ENCODE data around the gene CCDC92. TPM values are rescaled to one million over a fixed set of nuclear protein-coding genes. Genes with fewer than 3 reads are reported as not detected.

CCDC92 gene
- total RNA-seq, 1 experiment from 2014 or later: 16.8 TPM

GRCh38 chr12:123939716-123940626, 32.7 kb downstream of the CCDC92 start:
- POLR2A ChIA-PET: no interaction called here
- H3K27me3 Mint-ChIP-seq (ENCODE audit: insufficient read depth, unreplicated experiment): no peaks in the 10 kb centered on the region
- BruUV-seq (replicated peaks): no TSS peak

GRCh38 chr12:123938679-123939480, 33.8 kb downstream of the CCDC92 start:
- DNase-seq: peak in 1 of 2 experiments; percentile 31
- Mint-ChIP-seq H3K36me3 (ENCODE audit: insufficient read depth, unreplicated experiment) (peaks cover 22% of the 10 kb centered on the region), H3K27me3 (ENCODE audit: insufficient read depth, unreplicated experiment) (no peaks in the 10 kb centered on the region), H3K4me3 (ENCODE audit: unreplicated experiment) (no peak overlapping the region), H3K9me3 (ENCODE audit: unreplicated experiment) (no peaks in the 10 kb centered on the region), H3K4me1 (ENCODE audit: low read depth, unreplicated experiment) (peaks cover 11% of the 10 kb centered on the region), H3K27ac (ENCODE audit: unreplicated experiment) (peak overlapping the region; percentile 17)
- Histone ChIP-seq H3K4me3 (ENCODE audit: low read depth, low read length) (no peak overlapping the region), H3K9me3 (peaks cover 4% of the 10 kb centered on the region; the same call in 1 of the 2 replicates), H3K36me3 (ENCODE audit: control insufficient read depth, insufficient read depth, low read length) (peaks cover 1% of the 10 kb centered on the region), H3K27me3 (replicated peaks; ENCODE audit: control insufficient read depth, insufficient read depth, low read length) (no peaks in the 10 kb centered on the region), H3K4me1 (no peaks in the 10 kb centered on the region)
- ChIA-PET POLR2A (no interaction called here), CTCF (interaction anchor here (1.0 kb wide), 1 partner anchor 34 kb away, joined by 3 read pairs; the partner anchor contains the start of genes CCDC92 and ZNF664)
- intact Hi-C loops (cut with micrococcal nuclease; ENCODE audit: unreplicated experiment): no loop called here
- peak in 1 of 2 experiments; percentile 37 for TF ChIP-seq CTCF (IDR thresholded peaks at IDR 0.05; ENCODE audit: insufficient read depth in 1 of 2, low read depth in 1 of 2, low read length in 1 of 2, severe bottlenecking in 1 of 2, unreplicated experiment in 1 of 2)
- no TSS peak for BruUV-seq (replicated peaks)

More at GRCh38 chr12:123939716-123940626, 32.7 kb downstream of the CCDC92 start:
- no peaks in the 10 kb centered on the region for H3K9me3 Mint-ChIP-seq (ENCODE audit: unreplicated experiment)
- intact Hi-C loops (cut with micrococcal nuclease; ENCODE audit: unreplicated experiment): no loop called here
- no peaks in the 10 kb centered on the region for H3K4me1 ChIP-seq
- TF ChIP-seq CTCF (IDR thresholded peaks at IDR 0.05; ENCODE audit: insufficient read depth in 1 of 2, low read depth in 1 of 2, low read length in 1 of 2, severe bottlenecking in 1 of 2, unreplicated experiment in 1 of 2): no peak
- H3K27me3 ChIP-seq (replicated peaks; ENCODE audit: control insufficient read depth, insufficient read depth, low read length): no peaks in the 10 kb centered on the region
- peaks cover 11% of the 10 kb centered on the region for H3K4me1 Mint-ChIP-seq (ENCODE audit: low read depth, unreplicated experiment)
- peaks cover 1% of the 10 kb centered on the region for H3K36me3 ChIP-seq (ENCODE audit: control insufficient read depth, insufficient read depth, low read length)
- no peak overlapping the region for H3K4me3 ChIP-seq (ENCODE audit: low read depth, low read length)
- peaks cover 22% of the 10 kb centered on the region for H3K36me3 Mint-ChIP-seq (ENCODE audit: insufficient read depth, unreplicated experiment)
- CTCF ChIA-PET: no interaction called here
- DNase-seq: peak in 1 of 2 experiments; percentile 14
- no peak overlapping the region for H3K4me3 Mint-ChIP-seq (ENCODE audit: unreplicated experiment)
- H3K27ac Mint-ChIP-seq (ENCODE audit: unreplicated experiment): no peak overlapping the region
- H3K9me3 ChIP-seq: peaks cover 4% of the 10 kb centered on the region; the same call in 1 of the 2 replicates
